ENCODE data around the gene NOVA2.
A peak's percentile ranks its signal among the peaks of the same experiment; 100 is the strongest.

NOVA2 gene

DNA sequence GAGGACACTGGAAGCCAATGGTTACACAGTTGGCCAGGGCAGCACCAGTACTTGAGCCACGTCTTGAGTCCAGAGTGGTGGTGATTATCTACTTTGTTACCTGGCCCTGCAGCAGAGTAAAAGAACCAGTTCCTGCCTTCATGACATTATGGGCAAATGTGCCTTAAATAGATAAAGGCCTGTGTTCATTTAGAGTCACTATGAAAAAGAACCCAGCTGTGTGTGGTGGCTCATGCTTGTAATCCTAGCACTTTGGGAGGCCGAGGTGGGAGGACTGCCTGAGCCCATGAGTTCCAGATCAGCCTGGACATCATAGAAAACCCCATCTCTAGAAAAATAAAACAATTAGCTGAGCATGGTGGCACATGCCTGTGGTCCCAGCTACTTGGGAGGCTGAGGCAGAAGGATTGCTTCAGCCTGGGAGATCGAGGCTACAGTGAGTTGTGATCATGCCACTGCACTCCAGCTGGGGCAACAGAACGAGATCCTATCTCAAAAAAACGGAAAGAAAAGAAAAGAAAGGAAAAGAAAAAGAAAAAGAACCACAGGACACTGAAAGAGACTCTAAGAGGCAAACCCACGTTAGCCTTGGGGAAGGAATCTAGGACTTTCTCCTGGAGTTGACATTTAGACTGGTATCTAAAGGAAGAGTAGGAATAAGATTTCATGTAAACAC, 84.3 kb downstream of the NOVA2 start:
- TF ChIP-seq, protein P1, sequence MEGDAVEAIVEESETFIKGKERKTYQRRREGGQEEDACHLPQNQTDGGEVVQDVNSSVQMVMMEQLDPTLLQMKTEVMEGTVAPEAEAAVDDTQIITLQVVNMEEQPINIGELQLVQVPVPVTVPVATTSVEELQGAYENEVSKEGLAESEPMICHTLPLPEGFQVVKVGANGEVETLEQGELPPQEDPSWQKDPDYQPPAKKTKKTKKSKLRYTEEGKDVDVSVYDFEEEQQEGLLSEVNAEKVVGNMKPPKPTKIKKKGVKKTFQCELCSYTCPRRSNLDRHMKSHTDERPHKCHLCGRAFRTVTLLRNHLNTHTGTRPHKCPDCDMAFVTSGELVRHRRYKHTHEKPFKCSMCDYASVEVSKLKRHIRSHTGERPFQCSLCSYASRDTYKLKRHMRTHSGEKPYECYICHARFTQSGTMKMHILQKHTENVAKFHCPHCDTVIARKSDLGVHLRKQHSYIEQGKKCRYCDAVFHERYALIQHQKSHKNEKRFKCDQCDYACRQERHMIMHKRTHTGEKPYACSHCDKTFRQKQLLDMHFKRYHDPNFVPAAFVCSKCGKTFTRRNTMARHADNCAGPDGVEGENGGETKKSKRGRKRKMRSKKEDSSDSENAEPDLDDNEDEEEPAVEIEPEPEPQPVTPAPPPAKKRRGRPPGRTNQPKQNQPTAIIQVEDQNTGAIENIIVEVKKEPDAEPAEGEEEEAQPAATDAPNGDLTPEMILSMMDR (IDR thresholded peaks at IDR 0.05; ENCODE audit: low read depth, low read length): no peak
- no peak overlapping the region for H3K4me3 ChIP-seq (ENCODE audit: low read depth, low read length)

DNA sequence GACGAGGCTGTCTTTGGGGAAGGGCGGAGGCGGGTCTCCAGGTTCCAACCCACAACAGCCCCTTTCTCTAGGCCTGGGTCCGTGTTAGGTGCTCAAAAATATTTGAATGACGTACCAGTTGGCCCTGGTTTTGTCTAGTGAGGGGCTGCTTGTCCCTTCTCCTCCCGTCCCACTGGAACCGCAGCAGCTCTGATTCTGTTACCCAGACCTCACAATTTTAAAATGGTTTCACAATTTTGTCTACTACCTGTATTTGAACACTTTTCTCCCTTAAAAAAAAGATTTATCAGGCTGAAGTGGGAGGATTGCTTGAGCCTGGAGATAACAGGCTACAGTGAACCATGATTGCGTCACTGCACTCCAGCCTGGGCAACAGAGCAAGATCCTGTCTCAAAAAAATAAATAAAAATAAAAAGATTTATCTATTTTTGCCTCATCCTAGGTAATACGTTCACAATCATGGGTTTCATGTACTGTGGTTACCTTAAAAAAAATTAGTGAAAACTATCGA, 86.4 kb downstream of the NOVA2 start:
- H3K4me3 ChIP-seq (ENCODE audit: low read depth, low read length): peak overlapping the region; percentile 68
- TF ChIP-seq, protein P1 (IDR thresholded peaks at IDR 0.05; ENCODE audit: low read depth, low read length): no peak

DNA sequence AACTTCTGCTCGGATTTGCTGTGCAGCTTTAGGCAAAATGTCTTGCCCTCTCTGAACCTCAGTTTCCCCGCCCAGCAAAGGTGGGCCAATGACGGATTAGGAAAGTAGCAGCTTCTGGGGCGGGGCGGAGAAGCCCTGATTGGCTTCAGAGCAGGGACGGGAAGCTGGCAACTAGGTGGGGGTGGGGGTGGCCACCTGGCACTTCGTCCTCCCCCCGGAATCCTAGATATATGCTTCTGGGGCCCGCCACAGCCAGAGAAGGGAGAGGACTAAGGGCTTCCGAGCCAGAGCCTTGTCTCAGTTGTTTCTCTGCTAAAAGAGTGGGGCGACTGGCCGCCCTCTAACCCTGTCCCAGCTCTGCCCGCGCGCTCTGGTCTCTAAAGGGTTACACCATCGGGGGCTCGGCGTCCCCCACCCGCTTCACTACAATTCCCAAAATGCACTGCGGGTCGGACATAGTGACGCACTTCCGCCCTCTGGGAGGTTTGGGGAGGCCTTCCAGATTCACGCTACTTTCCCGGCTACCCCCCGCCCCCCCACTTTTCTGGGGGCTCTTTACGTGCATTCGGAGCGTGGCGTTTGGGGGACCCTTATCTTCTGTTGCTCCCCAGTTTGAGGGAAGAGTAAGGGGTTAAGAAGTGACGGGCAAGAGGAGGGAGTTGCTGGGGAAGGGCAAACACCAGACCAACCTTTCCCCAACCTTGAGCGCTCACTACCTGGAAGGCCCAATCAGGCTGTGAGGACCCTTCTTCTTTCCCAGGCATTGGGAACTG, 87.1 kb downstream of the NOVA2 start:
- TF ChIP-seq, protein P1 (IDR thresholded peaks at IDR 0.05; ENCODE audit: low read depth, low read length): no peak
- peak overlapping the region; percentile 68 for H3K4me3 ChIP-seq (ENCODE audit: low read depth, low read length)

DNA sequence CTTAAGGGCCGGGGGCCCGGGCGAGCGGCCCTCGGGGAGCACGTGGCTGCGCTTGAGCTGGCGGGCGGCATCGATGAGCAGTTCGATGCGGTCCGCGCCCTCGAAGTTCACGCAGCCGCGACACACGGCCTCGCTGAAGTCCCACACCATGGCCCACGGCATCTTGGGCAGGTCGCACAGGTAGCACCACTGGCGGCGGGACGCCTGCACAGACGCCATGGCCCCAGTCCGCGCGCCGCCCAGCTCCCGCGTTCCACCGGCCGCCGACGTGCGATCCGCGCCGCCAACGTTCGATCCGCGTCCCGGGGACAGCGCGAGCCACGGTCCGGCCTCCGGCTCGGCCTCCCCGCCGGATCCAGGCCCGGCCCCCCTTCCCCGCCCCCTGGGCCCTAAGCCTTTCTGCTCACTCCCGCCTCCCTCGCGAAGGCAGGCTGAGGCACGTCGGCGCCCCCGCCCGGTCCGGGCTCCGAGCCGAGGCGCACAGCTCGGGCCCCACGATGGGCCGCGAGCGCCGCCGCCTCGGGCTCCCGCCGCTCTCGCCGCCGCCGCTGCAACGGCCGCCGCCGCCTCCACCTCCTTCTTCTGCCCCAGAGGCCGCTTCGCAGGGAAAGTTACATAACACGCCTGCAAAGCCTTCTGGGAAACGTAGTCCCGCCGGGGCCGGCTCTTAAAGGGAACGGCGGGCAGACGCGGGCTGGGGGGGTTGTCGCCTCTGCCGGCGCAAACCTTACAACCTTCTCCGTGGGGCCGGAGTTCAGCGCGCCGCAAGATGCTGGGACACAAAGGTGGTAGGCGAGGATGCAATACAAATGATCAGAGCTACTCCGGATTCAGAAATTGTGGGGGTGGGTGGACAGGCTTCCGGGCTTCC, 87.9 kb downstream of the NOVA2 start, which contains the start of gene IRF2BP1:
IRF2BP1 (minus strand) TSS at position 586 of the 871 bp plus-strand sequence; CDS start at position 219, 367 bp downstream.
- peak within 1 kb of the TSS; percentile 68 for H3K4me3 ChIP-seq (ENCODE audit: low read depth, low read length)
- TF ChIP-seq, protein P1 (IDR thresholded peaks at IDR 0.05; ENCODE audit: low read depth, low read length): no peak

DNA sequence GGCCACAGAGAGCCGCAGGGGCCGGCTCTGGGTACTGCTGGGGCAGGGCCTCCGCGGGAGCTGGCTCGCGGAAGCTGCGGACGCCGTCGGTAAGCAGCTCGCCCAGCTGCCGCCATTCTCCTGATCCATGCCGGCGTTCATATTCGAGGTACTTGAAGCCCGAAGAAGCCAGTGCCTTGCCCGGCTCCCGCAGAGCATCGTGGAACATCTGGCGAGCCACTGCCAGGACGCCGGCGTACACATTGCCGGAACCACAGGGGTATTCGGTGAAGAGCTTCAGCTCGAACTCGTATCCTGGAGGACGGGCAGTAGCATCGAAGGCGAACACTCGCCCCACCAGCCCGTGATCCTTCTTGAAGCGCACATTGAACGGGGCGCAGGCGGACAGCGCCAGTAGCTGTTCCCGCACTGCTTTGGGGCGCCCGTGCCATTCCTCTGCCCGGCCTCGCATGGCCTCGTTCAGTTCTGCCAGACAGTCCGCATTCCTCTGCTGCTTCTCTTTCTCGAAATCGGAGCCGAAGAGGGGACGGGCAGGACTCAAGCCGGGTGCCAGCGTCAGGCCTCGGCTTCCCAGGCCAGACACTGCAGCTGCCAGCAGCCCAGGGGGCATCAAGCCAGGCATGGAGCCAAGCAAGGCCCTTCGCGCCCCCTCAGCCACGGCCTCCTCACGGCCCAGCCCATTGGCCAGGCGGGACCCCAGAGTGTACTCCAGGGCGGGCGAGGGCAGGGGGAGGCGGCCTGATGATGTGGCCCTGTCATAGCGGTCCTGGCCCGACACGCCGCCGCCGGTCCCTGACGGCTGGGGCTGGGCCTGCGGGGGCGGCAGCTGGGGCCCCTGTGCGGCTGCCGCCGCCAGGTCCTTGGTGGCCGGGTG, 88.7 kb downstream of the NOVA2 start:
- H3K4me3 ChIP-seq (ENCODE audit: low read depth, low read length): peak overlapping the region; percentile 68
- TF ChIP-seq, protein P1 (IDR thresholded peaks at IDR 0.05; ENCODE audit: low read depth, low read length): no peak

DNA sequence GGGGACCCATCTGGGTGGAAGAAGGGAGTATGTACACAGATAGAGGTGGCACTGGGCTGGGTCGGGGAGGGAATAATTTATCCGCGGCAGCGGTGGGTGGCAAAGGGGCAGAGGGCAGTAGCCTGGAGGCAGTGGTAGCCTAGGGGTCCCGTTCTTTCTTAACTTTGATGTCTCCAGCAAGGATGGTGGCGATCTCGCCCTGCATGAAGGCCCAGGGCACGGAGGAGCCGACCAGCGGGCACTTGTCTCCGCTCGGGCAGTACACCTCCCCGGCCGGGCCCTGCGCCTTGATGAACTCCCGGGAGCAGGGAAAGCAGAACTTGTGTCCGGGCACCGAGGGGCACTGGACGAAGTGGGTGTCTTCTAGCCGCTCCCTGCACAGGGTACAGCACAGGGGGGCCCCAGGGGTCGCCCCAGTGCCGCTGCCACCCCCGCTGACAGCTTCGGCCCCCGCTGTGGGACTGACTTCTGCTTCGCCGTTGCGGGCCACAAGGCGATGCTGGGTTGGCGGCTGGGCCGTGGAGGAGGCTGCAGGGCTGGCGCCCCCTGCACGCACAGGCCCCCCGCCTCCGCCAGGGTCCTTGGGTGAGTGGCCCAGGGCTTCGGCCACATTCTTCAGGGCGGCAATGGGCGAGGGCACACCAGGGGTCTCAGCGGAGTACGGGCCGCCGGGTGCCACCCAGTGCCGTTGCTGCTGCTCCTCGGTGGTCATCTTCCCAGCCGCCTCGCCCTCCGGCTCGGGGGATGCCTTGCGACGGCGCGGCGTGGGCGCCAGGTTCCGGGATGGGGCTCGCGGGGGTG, 89.6 kb downstream of the NOVA2 start:
- H3K4me3 ChIP-seq (ENCODE audit: low read depth, low read length): no peak overlapping the region
- TF ChIP-seq, protein P1 (IDR thresholded peaks at IDR 0.05; ENCODE audit: low read depth, low read length): no peak

All from WI38 (cell line).